Esophagus mucosa (tissue), 1 donor: Measurements from ENCODE around the gene CKAP2L. TPM values are rescaled to one million over a fixed set of nuclear protein-coding genes. Genes with fewer than 3 reads are reported as not detected.

ENCODE experiments used
- ATAC-seq: fragments of 200-7000 bp; cut with Tn5 transposase; one replicate; pipeline ENCODE4 v1.9.1; 2020
- total RNA-seq: library from RNA; stranded (reverse); gene quantifications from one replicate; pipeline ENCODE4 v1.2.4, GENCODE V29; 2023
- donor health status: DM: yes; HTN: yes; CAD: no.

CKAP2L gene
- total RNA-seq, 1 donor from 2014 or later: 14.0 TPM

GRCh38 chr2:112705575-112705974 lies 58.8 kb downstream of the CKAP2L start:
- no peak for ATAC-seq

GRCh38 chr2:112703684-112704083 lies 60.7 kb downstream of the CKAP2L start:
- no peak for ATAC-seq

DNA sequence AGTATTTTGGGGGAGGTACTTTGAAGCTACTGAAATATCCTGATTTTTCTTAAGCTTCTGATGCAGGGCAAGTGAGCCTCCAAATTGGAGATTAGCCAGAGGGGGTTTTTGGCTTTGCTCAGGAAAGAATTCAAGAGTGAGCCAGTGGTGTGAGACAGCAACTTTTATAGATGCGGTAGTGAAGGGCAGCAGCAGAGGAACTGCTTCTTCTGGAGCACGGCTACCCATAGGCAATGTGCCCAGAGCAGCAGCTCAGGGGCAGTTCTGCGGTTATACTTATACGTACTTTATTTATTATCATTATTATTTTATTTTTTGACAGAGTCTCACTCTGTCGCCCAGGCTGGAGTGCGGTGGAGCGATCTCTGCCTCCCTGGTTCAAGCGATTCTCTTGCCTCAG lies 63.4 kb downstream of the CKAP2L start:
- peak; percentile 31 for ATAC-seq

- no peak for ATAC-seq
Measured at GRCh38 chr2:112699984-112700667, 64.3 kb downstream of the CKAP2L start.

DNA sequence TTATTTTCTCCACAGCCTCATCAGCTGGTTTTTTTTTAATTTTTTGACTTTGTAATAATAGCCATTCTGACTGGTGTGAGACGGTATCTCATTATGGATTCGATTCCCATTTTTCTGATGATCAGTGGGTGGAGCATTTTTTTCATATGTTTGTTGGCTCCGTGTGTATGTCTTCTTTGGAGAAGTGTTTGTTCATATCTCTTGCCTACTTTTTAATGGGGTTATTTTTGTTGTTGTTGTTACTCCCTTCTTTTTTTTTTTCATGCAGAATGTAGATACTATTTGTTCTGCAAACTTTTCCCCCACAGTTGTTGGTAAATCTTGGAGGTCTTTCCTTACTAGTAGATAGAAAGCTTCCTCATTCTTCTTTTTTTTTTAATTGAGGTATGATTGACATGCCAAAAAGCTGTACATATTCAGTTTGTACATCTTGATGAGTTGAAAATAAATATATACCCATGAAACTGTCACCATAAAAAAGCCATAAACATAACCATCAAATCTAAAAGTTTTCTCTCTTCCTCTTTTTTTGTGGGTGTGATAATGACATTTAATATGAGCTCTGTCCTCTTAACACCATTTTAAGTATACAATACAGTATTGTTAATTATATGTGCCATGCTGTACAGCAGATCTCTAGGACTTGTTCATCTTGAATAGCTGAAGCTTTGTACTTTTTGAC lies 65.4 kb downstream of the CKAP2L start:
- ATAC-seq: no peak

GRCh38 chr2:112694182-112694581 lies 70.2 kb downstream of the CKAP2L start:
- ATAC-seq: no peak

- no peak for ATAC-seq
Measured at GRCh38 chr2:112693596-112693995, 70.8 kb downstream of the CKAP2L start.

DNA sequence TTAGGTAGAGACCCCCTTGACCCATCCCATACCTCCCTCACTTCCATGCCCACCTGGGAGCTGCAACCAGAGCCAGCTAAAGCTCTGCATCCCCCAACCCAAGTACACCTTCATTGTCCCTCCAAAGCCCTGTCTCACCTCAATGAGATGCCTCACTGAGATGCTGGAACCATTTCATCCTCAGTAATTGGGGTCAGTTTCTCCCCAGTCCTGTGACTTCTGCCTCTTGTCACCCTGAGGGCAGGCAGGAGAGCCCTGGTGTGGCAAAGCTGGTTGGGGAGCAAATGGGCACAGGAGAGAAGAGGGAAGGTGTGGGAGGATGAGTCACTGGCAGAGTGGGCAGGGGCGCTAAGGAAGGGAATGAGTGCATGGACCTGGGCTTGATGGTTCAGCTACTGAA lies 71.5 kb downstream of the CKAP2L start:
- ATAC-seq: no peak

DNA sequence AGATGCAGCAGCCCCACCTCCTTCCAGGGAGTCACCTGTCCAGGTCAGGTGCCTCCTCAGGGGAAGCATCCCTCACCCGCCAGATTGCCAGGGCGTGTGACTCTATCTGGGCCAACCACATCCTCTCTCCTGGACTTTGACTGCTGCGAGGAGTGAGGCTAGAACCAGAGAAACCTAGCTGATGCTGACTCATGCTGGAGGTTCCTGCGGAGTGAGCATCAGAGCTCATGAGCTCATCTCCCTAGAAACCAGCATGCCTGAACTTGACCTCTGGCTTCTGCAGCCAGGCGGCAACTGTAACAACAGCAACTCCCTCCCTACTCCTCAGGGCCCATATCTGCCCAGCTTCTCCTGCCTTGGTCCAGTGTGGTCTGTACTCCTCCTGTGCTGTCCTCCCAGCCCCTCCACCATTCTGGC lies 71.9 kb downstream of the CKAP2L start:
- peak; percentile 98 for ATAC-seq

DNA sequence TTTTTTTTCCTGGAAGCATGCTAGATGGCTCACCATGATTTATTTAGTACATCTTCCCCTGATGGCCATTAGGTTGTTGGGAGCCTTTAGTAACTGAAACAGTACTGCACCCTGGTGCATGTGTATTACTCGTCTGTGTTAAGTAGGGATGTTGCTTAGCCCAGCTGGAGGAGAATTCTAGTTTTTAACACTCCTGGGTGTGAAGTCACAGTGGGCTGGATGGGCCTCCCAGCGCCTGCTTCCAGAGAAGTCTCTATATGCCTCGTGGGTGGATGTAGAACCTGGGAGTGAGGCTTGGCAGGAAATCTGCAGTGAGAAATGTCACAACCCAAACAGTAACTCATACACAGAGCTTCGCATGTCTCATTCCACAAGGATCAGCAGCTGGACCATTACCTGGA lies 72.5 kb downstream of the CKAP2L start:
- ATAC-seq: no peak

DNA sequence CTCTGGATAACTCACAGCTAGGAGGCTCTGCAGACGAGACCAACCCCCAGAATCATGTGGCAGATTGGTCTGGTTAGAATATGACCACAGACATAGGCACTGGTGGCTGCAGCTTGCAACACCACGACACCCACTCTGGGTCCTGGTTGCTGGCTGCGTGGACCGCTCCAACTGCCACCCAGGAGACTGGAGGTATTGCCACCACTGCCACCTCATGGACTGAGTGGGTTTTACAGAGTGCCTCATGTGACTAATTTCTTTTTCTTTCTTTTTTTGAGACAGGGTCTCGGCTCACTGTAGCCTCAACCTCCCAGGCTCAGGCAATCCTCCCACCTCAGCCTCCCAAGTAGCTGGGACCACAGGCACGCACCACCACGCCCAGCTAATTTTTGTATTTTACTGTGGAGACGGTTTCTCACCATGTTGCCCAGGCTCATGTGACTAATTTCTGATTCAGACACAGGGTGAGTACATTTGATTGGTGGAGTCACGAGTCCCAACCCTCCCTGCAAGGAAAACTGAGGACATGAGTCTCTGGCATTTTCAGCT lies 73.5 kb downstream of the CKAP2L start:
- ATAC-seq: peak; percentile 46

DNA sequence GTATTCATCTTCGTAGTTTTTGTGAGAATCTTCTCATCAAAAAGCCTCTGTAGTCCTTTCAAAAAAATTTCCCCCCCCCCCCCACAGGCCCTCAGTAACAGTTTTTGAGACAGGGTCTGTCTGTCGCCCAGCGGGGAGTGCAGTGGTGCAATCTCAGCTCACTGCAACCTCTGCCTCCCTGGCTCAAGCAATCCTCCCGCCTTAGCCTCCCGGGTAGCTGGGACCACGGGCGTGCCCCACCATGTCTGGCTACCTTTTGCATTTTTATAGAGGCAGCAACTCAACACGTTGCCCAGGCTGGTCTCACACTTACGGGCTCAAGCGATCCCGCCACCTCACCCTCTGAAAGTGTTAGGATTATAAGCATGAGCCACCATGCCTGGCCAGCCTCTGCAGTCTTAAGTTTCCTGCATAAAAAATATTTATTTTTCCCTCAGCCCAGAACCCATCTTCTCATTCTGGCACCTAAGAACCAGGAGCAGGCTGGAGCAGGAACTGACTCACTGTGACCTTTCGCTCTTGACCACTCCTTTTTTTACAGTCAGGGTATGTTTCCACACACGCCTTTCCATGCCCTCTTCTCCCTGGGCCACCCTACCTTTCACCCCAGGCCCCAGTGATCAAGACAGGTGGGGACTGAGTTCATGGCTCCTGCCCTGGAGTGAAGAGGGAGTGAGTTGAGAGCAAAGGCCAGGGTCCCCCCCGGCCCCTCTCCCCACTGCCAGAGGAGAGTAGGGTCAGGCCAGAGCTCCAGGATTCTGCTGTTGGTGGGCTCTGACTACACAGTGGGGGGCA lies 76.1 kb downstream of the CKAP2L start:
- ATAC-seq: no peak

DNA sequence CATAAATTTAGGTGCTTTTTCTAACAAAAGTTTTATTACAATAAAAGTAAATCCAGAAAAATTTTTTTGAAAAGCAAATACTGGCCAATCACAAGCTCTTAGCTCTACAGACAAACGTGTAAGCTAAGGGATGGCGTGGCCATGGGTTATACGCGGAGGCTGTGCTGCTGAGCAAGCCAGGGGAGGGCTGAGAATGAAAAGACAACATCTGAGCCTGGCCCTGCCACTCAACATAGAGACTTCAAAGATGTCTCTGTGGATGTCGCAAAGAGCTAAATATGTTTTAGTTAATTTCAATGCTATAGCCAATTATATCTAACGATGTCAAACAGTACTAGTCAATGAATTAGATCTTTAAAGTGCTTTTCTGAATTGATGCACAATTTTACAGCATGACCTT lies 76.9 kb downstream of the CKAP2L start:
- no peak for ATAC-seq

Other genes with a start within 250 kb of the CKAP2L start
- 23.5 TPM for gene POLR1B, start 222.1 kb downstream of the CKAP2L start, total RNA-seq
- gene CHCHD5, start 180.0 kb downstream of the CKAP2L start, total RNA-seq: 41.5 TPM
- 18.5 TPM for gene SLC20A1, start 118.7 kb downstream of the CKAP2L start, total RNA-seq
- not detected for gene NT5DC4, start 43.6 kb downstream of the CKAP2L start, total RNA-seq
- 9.4 TPM for gene IL1A, start 19.9 kb upstream of the CKAP2L start, total RNA-seq
- 4.1 TPM for gene IL1B, start 72.2 kb upstream of the CKAP2L start, total RNA-seq
- gene IL37, start 146.6 kb upstream of the CKAP2L start, total RNA-seq: not detected
- 27.4 TPM for gene IL36G, start 213.4 kb upstream of the CKAP2L start, total RNA-seq
- gene IL36A, start 240.8 kb upstream of the CKAP2L start, total RNA-seq: 167 TPM